GM21786 (cell line): ENCODE measurements around the gene GRB10.

Experiments
- ATAC-seq: cut with Tn5 transposase; IDR thresholded peaks from one replicate; pipeline ENCODE4 v1.9.1; 2021; ENCODE audit not compliant: unreplicated experiment

GRB10 gene

GRCh38 chr7:50803359-50804337, 21.0 kb upstream of the GRB10 start:
- ATAC-seq = no peak

DNA sequence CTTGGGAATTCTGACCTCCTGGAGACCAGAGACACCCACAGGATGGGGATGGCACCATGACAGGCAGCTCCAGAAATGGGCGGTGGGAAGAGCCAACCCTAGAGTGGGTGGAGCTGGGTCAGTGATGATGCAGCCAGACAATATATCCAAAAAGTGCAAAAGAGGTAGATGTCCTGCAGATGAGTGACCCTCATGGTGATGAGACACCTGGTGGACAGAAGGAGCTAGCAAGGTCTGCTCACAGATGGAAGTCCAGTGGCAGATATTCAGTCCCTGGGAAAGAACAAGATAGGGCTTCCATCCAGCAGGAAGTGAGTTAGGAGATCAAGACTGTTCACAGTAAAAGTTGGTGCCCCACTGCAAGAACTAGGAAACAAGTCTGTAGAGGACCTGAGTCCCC, 19.2 kb upstream of the GRB10 start:
- no peak for ATAC-seq

DNA sequence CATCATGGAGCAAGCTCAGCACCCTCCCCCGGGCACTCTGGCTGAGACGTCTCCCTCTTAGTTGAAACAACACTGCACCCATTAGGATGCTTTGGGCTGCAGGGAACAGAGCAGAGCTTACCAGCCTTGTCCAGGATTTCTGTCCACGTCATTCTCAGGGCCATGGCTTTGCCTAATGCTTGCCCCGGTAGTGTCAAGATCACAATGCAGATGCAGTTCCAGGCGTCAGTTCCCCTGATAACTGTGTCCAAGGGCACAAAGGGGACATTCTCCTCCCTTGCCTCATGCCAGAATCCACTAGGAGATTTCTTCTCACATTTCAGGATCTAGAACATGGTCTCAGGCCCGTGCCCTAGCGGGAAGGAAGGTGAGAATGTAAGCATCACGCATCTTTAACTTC, 17.2 kb upstream of the GRB10 start:
- no peak for ATAC-seq

DNA sequence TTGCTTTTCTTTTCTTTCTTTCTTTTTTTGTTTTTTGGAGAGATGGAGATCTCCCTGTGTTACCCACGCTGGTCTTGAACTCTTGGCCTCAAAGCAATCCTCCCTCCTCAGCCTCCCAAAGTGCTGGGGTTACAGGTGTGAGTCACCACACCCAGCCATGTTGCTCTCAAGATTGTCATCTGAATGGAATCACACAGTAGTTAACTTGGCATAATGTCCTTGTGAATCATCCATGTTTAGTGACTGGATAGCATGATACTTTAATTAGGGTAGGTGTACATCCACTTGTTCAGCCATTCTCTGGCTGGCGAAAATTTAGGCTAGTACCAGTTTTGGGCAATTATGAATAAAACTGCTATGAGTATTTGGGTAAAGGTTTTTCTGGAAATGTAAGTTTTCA, 15.4 kb upstream of the GRB10 start:
- ATAC-seq = no peak

GRCh38 chr7:50795831-50796230, 13.1 kb upstream of the GRB10 start:
- no peak for ATAC-seq

- no peak for ATAC-seq
Observed at GRCh38 chr7:50795253-50795652, 12.6 kb upstream of the GRB10 start.

DNA sequence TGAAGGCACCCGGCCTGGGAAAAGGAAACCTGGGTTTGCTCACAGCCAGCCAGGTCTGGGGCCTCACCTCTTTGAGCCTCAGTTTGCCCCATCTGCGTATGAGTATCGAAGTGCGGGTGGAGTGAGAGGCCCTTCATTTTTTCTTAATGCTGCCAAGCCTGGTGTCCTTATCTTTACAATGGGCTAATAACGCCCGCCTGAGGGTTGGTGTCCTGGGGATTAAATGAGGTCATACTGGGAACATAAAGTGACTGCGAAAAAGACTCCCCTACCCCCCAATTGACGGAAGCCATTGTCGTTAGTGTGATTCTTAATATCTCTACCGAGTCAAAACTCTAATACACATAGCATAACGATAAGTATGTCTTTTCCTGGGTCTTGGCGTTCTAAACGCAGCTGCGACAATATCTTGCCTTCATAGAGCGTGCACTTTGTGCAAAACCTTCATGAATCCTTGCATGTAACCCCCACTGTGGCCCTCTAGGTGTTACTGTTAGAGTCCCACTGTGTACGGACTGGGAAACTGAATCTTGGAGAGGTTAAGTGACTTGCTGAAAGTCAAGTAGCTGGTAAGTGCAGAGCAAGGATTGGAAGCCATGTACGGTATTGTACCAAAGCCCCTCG, 11.4 kb upstream of the GRB10 start:
- no peak for ATAC-seq

- ATAC-seq = no peak
Observed at GRCh38 chr7:50793120-50793946, 10.6 kb upstream of the GRB10 start.

DNA sequence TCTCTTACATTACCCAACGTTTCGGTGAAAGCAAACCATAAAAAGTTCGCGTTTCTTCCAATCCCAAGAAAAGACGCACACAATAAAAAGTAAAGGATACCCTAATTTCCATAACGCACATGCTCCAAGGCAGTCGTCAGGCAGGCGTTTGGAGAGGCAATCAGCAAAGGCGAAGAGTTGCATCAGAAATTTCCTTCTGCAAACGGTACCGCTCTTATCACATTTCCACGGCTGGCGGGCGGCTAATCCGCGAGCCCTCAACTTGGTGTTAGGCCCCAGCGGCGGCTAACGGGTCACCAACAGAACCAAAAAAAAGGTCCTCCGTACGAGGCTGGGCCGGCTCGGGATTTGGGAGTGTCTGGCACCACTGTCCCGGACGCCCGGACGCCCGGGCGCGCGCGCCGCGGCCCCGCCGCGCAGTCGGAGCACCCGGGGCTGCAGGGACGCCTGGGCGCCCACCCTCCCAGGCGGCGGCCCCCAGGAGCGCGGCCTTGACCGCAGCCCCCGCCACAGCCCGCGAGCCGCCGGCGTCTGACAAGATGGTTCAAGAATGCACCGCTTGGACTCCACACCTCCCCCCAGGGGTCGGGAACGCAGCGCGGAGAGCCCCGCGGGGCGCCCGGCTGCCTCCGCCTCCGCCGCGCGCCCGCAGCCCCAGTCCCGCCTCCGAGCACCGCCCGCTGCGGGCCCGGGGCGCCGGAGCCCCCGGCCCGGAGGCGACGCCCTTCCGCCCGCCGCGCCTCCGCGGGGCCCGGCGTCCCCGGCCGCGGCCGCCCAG, 9.8 kb upstream of the GRB10 start:
- ATAC-seq = no peak

GRCh38 chr7:50791938-50792341, 9.2 kb upstream of the GRB10 start:
- ATAC-seq = no peak

DNA sequence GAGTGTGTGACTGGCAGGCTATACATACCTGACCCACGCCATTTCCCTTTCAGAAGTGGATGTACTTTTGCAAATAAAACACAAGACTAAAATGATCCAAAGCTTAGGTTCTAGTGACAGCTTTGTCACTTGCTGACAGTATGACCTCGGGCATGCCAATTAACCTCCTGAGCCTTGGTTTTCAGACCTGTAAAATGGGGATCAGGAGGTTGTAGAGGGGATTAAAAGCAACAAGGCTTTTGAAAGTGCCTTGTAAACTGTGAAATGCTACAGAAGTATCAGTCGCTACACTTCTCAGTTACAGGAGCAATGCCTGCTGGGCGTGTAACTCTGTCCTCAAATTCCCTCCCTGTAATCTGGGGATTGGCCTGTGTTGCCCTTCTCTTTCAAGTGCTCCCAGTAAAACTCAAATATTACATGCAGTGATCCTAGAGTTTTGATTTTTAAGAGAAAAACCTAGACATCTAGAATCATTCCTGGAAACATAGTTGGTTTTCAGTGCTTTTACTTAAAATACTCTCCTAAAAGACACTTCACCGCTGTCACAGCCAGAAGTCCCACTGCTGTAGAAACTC, 8.8 kb upstream of the GRB10 start:
- no peak for ATAC-seq

DNA sequence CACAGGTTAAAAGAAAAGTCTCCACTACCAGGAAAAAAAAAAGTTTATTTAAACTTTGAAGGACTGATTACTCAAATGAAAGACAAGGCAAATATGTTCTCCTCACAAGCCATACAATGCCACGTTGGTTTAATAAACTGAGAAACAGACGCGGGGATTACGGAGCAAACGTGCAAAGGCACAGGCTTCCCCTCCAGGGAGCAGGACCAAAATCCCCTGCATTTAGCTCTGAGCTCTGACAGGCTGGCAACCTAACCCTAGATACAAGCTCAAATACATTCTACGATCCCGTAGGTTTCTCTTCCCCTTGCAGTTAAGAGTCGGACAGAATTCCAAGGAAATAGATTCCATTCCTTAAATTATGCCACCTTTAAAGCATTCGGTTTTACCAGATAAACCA, 7.7 kb upstream of the GRB10 start:
- no peak for ATAC-seq

- ATAC-seq = no peak
Observed at GRCh38 chr7:50788382-50788781, 5.7 kb upstream of the GRB10 start.

- ATAC-seq = no peak
Observed at GRCh38 chr7:50787825-50788224, 5.1 kb upstream of the GRB10 start.

- ATAC-seq = no peak
Observed at GRCh38 chr7:50785346-50785745, 2.6 kb upstream of the GRB10 start.

DNA sequence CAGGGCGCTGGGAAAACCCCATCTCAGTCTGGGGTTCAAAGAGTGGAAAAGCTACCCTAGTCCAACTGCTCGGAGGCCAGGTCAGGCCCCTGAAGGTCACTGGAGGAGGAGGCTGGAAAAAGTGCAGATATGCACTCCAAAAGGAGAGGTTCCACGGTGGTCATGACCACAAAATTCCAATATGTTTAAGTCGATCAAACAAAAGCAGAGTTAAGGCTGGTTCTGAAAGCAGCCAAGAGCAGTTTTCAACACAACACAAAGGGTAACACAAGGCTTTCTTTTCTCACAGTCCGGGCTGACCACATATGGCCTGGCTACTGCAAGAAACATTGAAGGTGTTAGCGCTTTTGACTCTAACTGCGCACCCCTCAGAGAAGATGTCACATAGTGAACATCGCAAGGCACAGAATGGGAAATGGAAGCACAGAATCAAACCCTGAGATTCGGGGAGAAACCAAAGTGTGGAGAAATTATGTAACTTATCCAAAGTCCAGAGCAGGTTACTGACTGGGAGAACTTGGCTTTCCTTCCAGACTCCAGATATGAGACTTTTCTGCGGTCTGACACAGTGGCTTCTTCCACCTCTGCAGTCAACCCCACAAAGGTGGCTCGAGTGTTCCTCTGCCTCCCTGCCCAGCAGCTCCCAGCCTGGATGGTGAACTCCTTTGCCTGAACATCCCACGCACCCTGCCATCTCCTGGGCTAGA, 1.3 kb upstream of the GRB10 start:
- no peak for ATAC-seq

DNA sequence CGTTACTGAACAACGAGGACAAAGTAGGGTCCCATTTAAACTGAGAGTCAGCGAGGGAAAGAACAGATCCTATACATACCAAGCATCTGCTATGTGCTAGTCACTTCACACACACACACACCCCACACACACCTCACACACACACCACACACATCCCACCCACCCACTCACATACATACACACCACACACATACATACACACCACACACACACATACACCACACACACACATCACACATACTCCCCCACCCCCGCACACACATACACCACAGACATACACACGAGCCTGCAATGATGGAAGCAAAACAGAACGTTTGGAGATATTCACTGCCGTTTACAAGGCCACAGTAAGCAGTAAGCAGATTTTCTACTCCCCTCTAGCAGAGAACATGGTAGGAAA, 607 bp upstream of the GRB10 start:
- no peak for ATAC-seq

DNA sequence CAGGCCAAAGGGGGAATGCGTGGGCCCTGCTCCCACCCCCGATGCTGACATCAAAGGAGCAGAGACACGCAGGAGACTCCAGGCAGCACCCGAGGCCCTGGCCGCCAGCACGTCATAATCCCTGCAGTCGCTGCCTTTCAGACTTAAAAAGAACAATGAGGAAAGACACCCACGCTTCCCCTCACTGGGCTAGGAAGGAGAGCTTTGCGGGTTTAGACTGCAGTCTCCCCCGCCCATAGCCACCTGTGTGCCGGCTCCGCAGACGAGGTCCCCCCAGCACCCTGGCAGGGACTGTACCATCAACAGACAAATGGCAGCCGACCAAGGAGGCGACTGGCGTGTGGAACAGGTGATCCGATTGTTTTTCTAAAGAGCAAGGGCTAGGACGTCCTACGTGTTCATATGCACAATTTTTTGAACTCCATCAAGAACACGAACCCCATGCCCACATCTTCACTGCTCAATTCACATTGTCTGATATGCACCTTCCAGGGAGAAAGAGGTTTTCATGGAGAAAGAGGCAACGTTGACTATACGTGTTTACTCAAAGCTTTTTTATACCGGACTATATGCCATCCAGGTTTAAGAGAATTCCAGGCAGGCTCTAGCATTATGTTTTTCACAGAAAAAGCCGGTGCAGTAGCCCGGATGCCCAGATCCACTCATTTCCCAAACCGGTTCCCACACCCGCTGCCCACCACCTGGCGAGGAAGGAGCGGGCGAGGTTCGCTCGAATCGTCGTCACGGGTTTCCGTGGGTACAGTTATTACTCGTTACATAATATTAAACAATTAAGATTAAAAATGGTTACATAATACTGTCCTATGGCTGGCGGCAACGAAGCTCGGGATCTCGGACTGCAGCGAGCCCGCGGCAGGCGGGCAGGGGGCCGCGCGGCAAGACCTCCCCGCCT, 1.1 kb downstream of the GRB10 start:
- ATAC-seq = no peak

DNA sequence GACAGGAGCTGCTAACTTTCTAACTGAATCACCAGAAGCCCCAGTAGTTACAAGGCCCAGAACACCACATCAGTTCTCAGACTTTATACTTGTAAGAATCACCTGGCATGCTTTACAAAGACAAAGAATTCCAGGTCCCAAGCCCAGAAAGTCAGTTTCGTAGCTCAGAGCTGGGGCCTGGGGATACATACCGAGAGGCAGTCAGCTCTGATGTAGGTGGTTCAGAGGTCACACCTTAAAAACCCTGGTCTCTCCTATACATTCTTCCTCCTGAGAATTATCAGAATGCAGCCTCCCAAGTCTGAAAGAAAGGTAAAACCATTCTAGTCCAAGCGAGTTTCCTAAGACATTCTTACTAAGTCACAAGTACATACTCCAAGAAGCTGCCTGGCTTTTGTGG, 2.3 kb downstream of the GRB10 start:
- ATAC-seq = no peak
